ENCODE data around the gene FOXA2. TPM values are rescaled to one million over a fixed set of nuclear protein-coding genes. Genes with fewer than 3 reads are reported as not detected.

The FOXA2 gene
- total and polyA plus RNA-seq, 2 of the 13 experiments (the other 11 are each of a cell fraction or from before 2014, with no cell fraction given) = 8.8 to 12.2 TPM

DNA sequence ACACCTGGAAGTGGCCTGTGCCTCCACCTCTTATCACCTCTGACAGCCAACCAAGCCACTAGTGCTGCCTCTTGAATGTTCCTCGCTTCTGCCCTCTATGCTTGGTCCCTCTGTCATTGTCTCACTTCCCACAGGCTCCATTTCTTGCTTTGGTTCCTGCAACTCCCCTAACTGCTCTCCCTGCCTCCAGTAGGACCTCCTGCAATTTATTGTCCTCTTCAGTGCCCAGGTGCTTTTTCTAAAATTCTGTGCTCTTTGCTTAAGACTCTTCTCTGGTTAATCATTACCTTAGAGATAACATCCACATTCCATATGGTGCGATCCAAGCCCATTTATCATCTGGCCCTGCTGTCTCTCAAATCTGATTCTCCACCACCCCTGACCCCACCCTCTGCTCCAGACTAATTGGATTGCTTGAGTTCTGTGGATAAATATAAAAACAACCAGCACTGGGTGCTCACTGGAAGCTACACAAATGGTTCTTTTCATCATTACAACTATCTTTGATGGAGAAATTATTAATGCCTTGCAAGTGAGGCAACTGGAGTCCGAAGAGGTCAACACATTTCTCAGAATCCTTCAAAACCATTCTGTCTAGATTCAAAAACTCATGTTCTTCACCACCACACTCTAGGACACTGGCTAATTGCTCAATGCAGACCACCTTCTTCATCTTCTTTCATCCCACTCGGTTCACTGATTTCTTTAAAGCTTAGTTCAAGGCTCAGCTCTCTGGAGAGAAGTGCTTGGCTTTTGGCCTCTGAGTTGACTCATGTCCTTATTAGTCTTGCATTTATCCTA, 47.2 kb downstream of the FOXA2 start (continued):
- TF ChIP-seq, protein P1, sequence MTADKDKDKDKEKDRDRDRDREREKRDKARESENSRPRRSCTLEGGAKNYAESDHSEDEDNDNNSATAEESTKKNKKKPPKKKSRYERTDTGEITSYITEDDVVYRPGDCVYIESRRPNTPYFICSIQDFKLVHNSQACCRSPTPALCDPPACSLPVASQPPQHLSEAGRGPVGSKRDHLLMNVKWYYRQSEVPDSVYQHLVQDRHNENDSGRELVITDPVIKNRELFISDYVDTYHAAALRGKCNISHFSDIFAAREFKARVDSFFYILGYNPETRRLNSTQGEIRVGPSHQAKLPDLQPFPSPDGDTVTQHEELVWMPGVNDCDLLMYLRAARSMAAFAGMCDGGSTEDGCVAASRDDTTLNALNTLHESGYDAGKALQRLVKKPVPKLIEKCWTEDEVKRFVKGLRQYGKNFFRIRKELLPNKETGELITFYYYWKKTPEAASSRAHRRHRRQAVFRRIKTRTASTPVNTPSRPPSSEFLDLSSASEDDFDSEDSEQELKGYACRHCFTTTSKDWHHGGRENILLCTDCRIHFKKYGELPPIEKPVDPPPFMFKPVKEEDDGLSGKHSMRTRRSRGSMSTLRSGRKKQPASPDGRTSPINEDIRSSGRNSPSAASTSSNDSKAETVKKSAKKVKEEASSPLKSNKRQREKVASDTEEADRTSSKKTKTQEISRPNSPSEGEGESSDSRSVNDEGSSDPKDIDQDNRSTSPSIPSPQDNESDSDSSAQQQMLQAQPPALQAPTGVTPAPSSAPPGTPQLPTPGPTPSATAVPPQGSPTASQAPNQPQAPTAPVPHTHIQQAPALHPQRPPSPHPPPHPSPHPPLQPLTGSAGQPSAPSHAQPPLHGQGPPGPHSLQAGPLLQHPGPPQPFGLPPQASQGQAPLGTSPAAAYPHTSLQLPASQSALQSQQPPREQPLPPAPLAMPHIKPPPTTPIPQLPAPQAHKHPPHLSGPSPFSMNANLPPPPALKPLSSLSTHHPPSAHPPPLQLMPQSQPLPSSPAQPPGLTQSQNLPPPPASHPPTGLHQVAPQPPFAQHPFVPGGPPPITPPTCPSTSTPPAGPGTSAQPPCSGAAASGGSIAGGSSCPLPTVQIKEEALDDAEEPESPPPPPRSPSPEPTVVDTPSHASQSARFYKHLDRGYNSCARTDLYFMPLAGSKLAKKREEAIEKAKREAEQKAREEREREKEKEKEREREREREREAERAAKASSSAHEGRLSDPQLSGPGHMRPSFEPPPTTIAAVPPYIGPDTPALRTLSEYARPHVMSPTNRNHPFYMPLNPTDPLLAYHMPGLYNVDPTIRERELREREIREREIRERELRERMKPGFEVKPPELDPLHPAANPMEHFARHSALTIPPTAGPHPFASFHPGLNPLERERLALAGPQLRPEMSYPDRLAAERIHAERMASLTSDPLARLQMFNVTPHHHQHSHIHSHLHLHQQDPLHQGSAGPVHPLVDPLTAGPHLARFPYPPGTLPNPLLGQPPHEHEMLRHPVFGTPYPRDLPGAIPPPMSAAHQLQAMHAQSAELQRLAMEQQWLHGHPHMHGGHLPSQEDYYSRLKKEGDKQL (CRISPR knock-in tag; IDR thresholded peaks at IDR 0.05; ENCODE audit: low read depth) = 0 out of 2 replicates have a peak, but pooled peaks have one; percentile 18
- TF ChIP-seq NR3C1 (CRISPR knock-in tag; IDR thresholded peaks at IDR 0.05) = no peak
- peak; percentile 37 for TF ChIP-seq FOSL2 (CRISPR knock-in tag; IDR thresholded peaks at IDR 0.05)
- TF ChIP-seq ATF7-NPFF (CRISPR knock-in tag; IDR thresholded peaks at IDR 0.05; ENCODE audit: low read depth) = 0 out of 2 replicates have a peak, but pooled peaks have one; percentile 21
- TF ChIP-seq HNF4A (CRISPR knock-in tag; IDR thresholded peaks at IDR 0.05) = peak; percentile 24
- peak; percentile 43; the same call in 1 of the 2 replicates for TF ChIP-seq ZNF331 (CRISPR knock-in tag; IDR thresholded peaks at IDR 0.05)
- TF ChIP-seq AKAP8 (CRISPR knock-in tag; IDR thresholded peaks at IDR 0.05) = 0 out of 2 replicates have a peak, but pooled peaks have one; percentile 65
- TF ChIP-seq MBD4 (IDR thresholded peaks at IDR 0.05; ENCODE audit: borderline replicate concordance, low read length) = no peak
- TF ChIP-seq, protein P2, sequence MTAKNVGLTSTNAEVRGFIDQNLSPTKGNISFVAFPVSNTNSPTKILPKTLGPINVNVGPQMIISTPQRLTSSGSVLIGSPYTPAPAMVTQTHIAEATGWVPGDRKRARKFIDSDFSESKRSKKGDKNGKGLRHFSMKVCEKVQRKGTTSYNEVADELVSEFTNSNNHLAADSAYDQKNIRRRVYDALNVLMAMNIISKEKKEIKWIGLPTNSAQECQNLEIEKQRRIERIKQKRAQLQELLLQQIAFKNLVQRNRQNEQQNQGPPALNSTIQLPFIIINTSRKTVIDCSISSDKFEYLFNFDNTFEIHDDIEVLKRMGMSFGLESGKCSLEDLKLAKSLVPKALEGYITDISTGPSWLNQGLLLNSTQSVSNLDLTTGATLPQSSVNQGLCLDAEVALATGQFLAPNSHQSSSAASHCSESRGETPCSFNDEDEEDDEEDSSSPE (CRISPR knock-in tag; IDR thresholded peaks at IDR 0.05) = no peak
- TF ChIP-seq ERF (CRISPR knock-in tag; IDR thresholded peaks at IDR 0.05) = 0 out of 2 replicates have a peak, but pooled peaks have one; percentile 24
- TF ChIP-seq, protein P3, sequence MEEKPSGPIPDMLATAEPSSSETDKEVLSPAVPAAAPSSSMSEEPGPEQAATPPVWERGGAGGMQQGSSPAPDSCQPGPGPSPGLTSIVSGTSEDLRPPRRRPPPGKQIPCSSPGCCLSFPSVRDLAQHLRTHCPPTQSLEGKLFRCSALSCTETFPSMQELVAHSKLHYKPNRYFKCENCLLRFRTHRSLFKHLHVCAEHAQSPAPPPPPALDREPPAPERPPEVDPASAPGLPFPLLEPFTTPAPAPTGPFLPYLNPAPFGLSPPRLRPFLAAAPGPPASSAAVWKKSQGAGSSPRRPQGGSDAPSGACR (CRISPR knock-in tag; IDR thresholded peaks at IDR 0.05) = 0 out of 2 replicates have a peak, but pooled peaks have one; percentile 32
- 0 out of 2 replicates have a peak, but pooled peaks have one; percentile 15 for TF ChIP-seq TCF7 (IDR thresholded peaks at IDR 0.05; ENCODE audit: low read depth)
- TF ChIP-seq, protein P4, sequence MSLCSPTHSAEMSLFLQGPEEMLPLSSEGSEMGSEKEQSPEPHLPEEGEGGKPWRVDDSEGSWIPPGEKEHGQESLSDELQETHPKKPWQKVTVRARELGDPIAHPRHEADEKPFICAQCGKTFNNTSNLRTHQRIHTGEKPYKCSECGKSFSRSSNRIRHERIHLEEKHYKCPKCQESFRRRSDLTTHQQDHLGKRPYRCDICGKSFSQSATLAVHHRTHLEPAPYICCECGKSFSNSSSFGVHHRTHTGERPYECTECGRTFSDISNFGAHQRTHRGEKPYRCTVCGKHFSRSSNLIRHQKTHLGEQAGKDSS (CRISPR knock-in tag; IDR thresholded peaks at IDR 0.05; ENCODE audit: borderline replicate concordance, low read depth) = 0 out of 2 replicates have a peak, but pooled peaks have one; percentile 40
- TF ChIP-seq, protein P5, sequence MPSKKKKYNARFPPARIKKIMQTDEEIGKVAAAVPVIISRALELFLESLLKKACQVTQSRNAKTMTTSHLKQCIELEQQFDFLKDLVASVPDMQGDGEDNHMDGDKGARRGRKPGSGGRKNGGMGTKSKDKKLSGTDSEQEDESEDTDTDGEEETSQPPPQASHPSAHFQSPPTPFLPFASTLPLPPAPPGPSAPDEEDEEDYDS (CRISPR knock-in tag; IDR thresholded peaks at IDR 0.05) = peak; percentile 37; the same call in 1 of the 2 replicates
- TF ChIP-seq ETV5 (CRISPR knock-in tag; IDR thresholded peaks at IDR 0.05; ENCODE audit: borderline replicate concordance) = no peak
- TF ChIP-seq CBX1 (IDR thresholded peaks at IDR 0.05; ENCODE audit: low read depth) = no peak
- TF ChIP-seq, protein P6, sequence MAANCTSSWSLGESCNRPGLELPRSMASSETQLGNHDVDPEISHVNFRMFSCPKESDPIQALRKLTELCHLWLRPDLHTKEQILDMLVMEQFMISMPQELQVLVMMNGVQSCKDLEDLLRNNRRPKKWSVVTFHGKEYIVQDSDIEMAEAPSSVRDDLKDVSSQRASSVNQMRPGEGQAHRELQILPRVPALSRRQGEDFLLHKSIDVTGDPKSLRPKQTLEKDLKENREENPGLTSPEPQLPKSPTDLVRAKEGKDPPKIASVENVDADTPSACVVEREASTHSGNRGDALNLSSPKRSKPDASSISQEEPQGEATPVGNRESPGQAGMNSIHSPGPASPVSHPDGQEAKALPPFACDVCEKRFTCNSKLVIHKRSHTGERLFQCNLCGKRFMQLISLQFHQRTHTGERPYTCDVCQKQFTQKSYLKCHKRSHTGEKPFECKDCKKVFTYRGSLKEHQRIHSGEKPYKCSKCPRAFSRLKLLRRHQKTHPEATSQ (CRISPR knock-in tag; IDR thresholded peaks at IDR 0.05; ENCODE audit: borderline replicate concordance) = no peak
- TF ChIP-seq ZNF644 (CRISPR knock-in tag; IDR thresholded peaks at IDR 0.05; ENCODE audit: low read depth) = peak; percentile 57; the same call in 1 of the 2 replicates
